Common myeloid progenitor, CD34-positive (primary cell): ENCODE data around the gene OFD1.

Experiments used
- CTCF ChIA-PET: fragments of 350-600 bp; sonication (Branson Sonifier 250); formaldehyde crosslinking; loops from one replicate; lab custom pipeline; 2021; ENCODE audit warnings: antibody characterized with exemption; lab: Charles Lee
- POLR2A ChIA-PET: fragments of 350-600 bp; sonication (Branson Sonifier 250); formaldehyde crosslinking; loops from one replicate; lab custom pipeline; 2021; ENCODE audit warnings: antibody characterized with exemption; lab: Charles Lee
- DNase-seq, 3 donors: peaks; one replicate each; pipeline versions ENCODE4 v3.0.0 to v3.0.0-alpha.2; 2013
- H3K27ac ChIP-seq, 2 experiments: 1 replicate in 1 of 2; 2 replicates in 1 of 2; pipeline ENCODE4 v1.7.0; 2013; ENCODE audit warnings: inconsistent platforms in 2 of 2, low read length in 2 of 2, mild to moderate bottlenecking in 2 of 2, low read depth in 1 of 2, moderate library complexity in 1 of 2; ENCODE audit not compliant: severe bottlenecking in 2 of 2, insufficient read depth in 1 of 2, poor library complexity in 1 of 2
- H3K27me3 ChIP-seq, 5 experiments: replicated peaks in 2 of 5; 1 replicate in 3 of 5; 2 replicates in 2 of 5; pipeline versions ENCODE4 v1.6.1 to v1.7.0; 2013; ENCODE audit warnings: low read length in 4 of 5, mild to moderate bottlenecking in 2 of 5, moderate library complexity in 2 of 5, inconsistent platforms in 1 of 5; ENCODE audit not compliant: insufficient read depth in 5 of 5, control insufficient read depth in 4 of 5
- H3K36me3 ChIP-seq, 4 experiments: 1 replicate in 2 of 4; 2 replicates in 2 of 4; pipeline versions ENCODE4 v1.6.1 to v1.7.0; 2013; ENCODE audit warnings: low read length in 3 of 4, control low read depth in 1 of 4, mild to moderate bottlenecking in 1 of 4; ENCODE audit not compliant: control insufficient read depth in 4 of 4, insufficient read depth in 4 of 4
- H3K4me1 ChIP-seq, 4 experiments: 1 replicate in 3 of 4; 2 replicates in 1 of 4; pipeline versions ENCODE4 v1.6.1 to v1.7.1; 2013; ENCODE audit warnings: low read length in 3 of 4, mild to moderate bottlenecking in 3 of 4, control low read depth in 1 of 4, inconsistent platforms in 1 of 4, moderate library complexity in 1 of 4; ENCODE audit not compliant: control insufficient read depth in 4 of 4, insufficient read depth in 4 of 4; ENCODE audit errors: control extremely low read depth in 1 of 4
- H3K4me3 ChIP-seq, 7 experiments: 1 replicate in 4 of 7; 2 replicates in 3 of 7; pipeline versions ENCODE4 v1.5.1 to v1.7.0; 2013; ENCODE audit warnings: mild to moderate bottlenecking in 7 of 7, low read length in 6 of 7, moderate library complexity in 6 of 7, inconsistent platforms in 2 of 7, low read depth in 2 of 7, control low read depth in 1 of 7; ENCODE audit not compliant: insufficient read depth in 4 of 7, control insufficient read depth in 1 of 7; ENCODE audit errors: extremely low read depth in 1 of 7
- H3K9me3 ChIP-seq, 5 experiments: 1 replicate in 4 of 5; 2 replicates in 1 of 5; pipeline versions ENCODE4 v1.6.1 to v1.7.1; 2013; ENCODE audit warnings: low read length in 4 of 5, mild to moderate bottlenecking in 2 of 5, inconsistent platforms in 1 of 5, low read depth in 1 of 5, moderate library complexity in 1 of 5; ENCODE audit not compliant: control insufficient read depth in 4 of 5, insufficient read depth in 2 of 5; ENCODE audit errors: control extremely low read depth in 1 of 5
- WGBS: methylation state at CpG from one replicate; pipeline ENCODE4 v1.1.5; 2013; ENCODE audit not compliant: insufficient coverage; 5-methylcytosine and 5-hydroxymethylcytosine counted together

The OFD1 gene

DNA sequence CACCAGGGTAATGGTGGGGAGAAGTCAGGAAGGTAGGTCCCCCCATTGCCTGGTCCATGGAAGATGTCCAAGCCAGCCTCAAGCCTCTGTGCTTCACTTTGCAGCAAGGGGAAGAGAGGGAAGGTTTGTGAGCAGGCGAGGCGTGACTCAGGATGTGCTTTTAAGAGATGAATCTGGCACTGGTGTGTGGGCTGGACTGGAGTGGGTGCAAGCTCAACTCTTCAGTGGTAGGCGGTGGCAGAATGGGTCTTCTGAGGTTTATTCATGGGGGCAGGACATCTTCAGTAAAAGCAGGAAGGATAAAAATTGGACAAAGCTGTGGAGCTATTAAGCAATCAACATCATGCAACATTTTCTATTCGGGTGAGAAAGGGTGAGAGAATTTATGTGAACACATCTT lies 63.0 kb downstream of the OFD1 start:
- no peak for DNase-seq
- ChIA-PET POLR2A (no interaction called here), CTCF (no interaction called here)
- WGBS = 90% methylated on average over 3 of the region's 4 CpGs
- Histone ChIP-seq H3K4me1 (no peaks in the 10 kb centered on the region), H3K27me3 (peaks cover 0 to 11% (median 0%) of the 10 kb centered on the region in 5 experiments), H3K36me3 (no peaks in the 10 kb centered on the region), H3K9me3 (no peaks in the 10 kb centered on the region), H3K27ac (no peak overlapping the region), H3K4me3 (no peak overlapping the region)

DNA sequence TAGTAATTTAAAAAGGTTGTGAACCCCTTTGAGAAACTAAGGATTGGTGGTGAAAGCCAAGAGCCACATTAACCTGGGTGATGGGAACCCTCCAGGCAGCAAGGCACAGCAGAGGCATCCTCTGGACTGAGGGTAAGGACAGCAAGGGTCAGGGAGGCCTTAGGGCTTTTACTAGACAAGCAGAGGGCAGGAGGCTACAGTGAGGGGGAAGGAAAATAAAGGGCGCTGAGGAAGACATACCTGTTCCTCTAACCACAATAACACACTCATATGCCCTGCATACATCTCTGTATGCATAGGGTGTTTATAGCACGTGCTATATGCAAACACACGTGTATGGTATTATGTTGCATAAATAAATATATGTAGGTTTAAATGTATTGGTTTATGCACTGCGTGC lies 63.6 kb downstream of the OFD1 start:
- ChIA-PET POLR2A (no interaction called here), CTCF (no interaction called here)
- Histone ChIP-seq H3K36me3 (no peaks in the 10 kb centered on the region), H3K9me3 (no peaks in the 10 kb centered on the region), H3K27me3 (peaks cover 0 to 11% (median 0%) of the 10 kb centered on the region in 5 experiments), H3K4me3 (no peak overlapping the region), H3K4me1 (no peaks in the 10 kb centered on the region), H3K27ac (no peak overlapping the region)
- no CpG with 5 or more reads among the region's 4 CpGs for WGBS
- DNase-seq = no peak

DNA sequence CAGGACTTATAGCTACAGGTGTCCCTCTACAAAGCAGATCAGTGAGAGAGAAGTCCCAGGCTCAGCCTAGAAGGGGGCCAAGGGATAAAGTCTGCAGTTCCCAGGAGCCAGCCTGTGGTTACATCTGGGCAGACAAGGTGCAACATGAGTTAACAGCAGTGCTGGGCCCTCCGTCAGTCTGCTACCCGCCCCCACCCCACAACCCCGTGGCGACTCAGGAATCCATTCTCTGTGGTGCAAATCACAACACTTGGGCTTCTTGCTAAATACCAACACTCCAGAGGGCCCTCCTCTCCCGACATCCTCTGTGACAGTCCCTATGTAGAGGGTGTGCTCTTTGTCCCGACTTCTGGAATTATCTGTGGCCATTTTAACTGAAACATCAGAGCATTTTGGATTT lies 68.6 kb downstream of the OFD1 start:
- ChIA-PET CTCF (no interaction called here), POLR2A (no interaction called here)
- no peak overlapping the region for H3K4me3 ChIP-seq
- H3K36me3 ChIP-seq = no peaks in the 10 kb centered on the region
- 70% methylated on average over 4 of the region's 6 CpGs for WGBS
- no peak overlapping the region for H3K27ac ChIP-seq
- DNase-seq = no peak
- peaks cover 0 to 2% (median 0%) of the 10 kb centered on the region in 4 experiments for H3K4me1 ChIP-seq
- H3K9me3 ChIP-seq = no peaks in the 10 kb centered on the region
- H3K27me3 ChIP-seq = peaks cover 0 to 6% (median 0%) of the 10 kb centered on the region in 5 experiments

DNA sequence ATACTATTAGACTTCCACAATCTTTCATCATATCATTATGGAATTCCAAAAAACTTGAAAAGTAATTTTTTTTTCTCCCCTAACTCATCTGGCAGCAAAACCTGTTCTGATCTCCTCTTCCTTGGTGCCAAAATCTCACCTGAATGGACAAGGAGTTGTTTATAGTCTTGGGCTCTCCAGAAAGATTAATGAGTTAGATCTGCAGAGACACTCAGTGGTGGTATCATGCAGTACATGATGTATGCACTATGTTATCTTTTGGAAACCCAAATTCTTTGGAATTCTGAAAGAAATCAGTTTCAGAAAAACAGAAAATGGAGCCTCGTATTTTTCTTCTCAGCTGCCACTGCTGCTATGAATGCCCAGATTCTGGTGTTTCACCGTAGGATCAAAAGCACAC lies 70.7 kb downstream of the OFD1 start:
- Histone ChIP-seq H3K4me3 (no peak overlapping the region), H3K36me3 (no peaks in the 10 kb centered on the region), H3K9me3 (no peaks in the 10 kb centered on the region), H3K27ac (no peak overlapping the region), H3K4me1 (peaks cover 0 to 2% (median 0%) of the 10 kb centered on the region in 4 experiments), H3K27me3 (peaks cover 0 to 6% (median 0%) of the 10 kb centered on the region in 5 experiments)
- WGBS = 95% methylated on average over 2 of the region's 2 CpGs
- DNase-seq = no peak
- ChIA-PET CTCF (no interaction called here), POLR2A (no interaction called here)

DNA sequence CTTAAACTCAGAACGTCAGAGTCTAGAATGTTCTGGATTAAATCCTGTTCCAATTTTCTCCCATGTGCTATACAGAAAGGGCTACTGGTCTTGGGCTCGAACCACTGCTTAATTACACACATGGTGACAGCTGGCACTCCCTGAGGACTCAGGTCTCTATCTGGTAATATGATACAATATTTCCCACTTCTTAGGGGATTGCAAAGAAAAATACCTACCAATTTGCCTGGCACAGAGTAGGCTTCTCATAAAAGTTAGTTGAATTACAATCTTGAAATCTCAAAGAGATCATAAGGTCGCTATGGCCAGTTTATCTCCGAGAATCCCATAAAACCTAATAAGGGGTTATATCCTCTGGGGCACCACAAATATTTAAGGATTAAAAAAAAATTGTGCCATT lies 73.7 kb downstream of the OFD1 start:
- CTCF ChIA-PET = no interaction called here
- no peaks in the 10 kb centered on the region for H3K36me3 ChIP-seq
- H3K4me1 ChIP-seq = peaks cover 0 to 2% (median 0%) of the 10 kb centered on the region in 4 experiments
- WGBS = no CpG with 5 or more reads among the region's 4 CpGs
- POLR2A ChIA-PET = no interaction called here
- H3K27ac ChIP-seq = no peak overlapping the region
- DNase-seq = no peak
- no peak overlapping the region for H3K4me3 ChIP-seq
- no peaks in the 10 kb centered on the region for H3K9me3 ChIP-seq
- peaks cover 0 to 6% (median 0%) of the 10 kb centered on the region in 5 experiments for H3K27me3 ChIP-seq

DNA sequence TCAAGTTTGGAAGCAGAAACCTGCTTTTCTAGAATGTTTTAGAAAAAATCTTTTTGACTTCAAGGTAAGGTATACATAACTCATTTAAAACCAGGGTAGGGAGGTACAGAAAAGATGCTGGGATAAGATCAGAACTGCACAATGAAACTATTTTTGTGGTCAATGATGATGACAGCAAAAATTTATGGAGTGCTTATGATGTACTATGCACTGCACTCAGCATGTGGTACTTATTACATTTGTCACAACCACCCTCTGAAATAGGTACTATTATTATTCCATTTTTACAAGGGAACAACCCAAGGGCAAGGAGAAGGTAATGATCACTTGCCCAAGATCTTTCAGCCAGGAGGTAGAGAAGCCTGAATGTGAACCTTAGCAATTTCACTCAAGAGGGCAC lies 74.3 kb downstream of the OFD1 start:
- peaks cover 0 to 2% (median 0%) of the 10 kb centered on the region in 4 experiments for H3K4me1 ChIP-seq
- ChIA-PET POLR2A (no interaction called here), CTCF (no interaction called here)
- no peaks in the 10 kb centered on the region for H3K36me3 ChIP-seq
- H3K27me3 ChIP-seq = peaks cover 0 to 6% (median 0%) of the 10 kb centered on the region in 5 experiments
- H3K4me3 ChIP-seq = no peak overlapping the region
- peak in 1 of 3 donors; percentile 2 for DNase-seq
- no peaks in the 10 kb centered on the region for H3K9me3 ChIP-seq
- no peak overlapping the region for H3K27ac ChIP-seq

DNA sequence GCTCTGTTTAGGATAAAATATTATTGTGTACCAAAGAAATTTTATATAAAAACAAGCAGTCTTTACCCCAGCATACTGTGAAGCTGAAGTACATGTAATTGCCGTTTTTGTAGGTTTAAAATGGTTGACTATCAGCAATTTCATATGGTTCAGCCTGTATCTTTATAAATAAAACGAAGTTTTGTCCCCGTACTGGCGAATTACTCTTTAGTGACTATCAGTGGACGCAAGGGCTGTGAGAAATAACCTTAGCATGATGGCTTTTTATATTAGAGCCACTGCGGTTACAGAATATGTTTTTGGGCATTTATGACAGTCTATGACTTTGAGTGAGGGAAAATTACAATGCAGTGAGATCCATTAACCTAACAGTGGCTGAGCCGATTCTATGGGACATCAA lies 81.1 kb downstream of the OFD1 start:
- ChIA-PET POLR2A (no interaction called here), CTCF (no interaction called here)
- H3K36me3 ChIP-seq = no peaks in the 10 kb centered on the region
- WGBS = 96% methylated on average over 5 of the region's 7 CpGs
- no peak for DNase-seq
- H3K9me3 ChIP-seq = no peaks in the 10 kb centered on the region
- H3K4me3 ChIP-seq = no peak overlapping the region
- no peaks in the 10 kb centered on the region for H3K4me1 ChIP-seq
- no peak overlapping the region for H3K27ac ChIP-seq
- H3K27me3 ChIP-seq = peaks cover 0 to 12% (median 0%) of the 10 kb centered on the region in 5 experiments
